HG03025 (cell line): Measurements from ENCODE around the gene PLXNB2.
"Not testable (repeated sequence)": the region's sequence is repeated elsewhere in the genome, so short reads cannot be mapped to it uniquely, and the experiment has no call there.

Experiments
- ATAC-seq: cut with Tn5 transposase; IDR thresholded peaks from one replicate; pipeline ENCODE4 v1.9.1; 2021; ENCODE audit warnings: mild to moderate bottlenecking, moderate library complexity; ENCODE audit not compliant: unreplicated experiment, low FRiP score

PLXNB2 gene

GRCh38 chr22:50306753-50307749 is at the start of gene PLXNB2:
TSS of gene PLXNB2 (minus strand) at chr22:50307646. CDS start at chr22:50290584, 17,062 bp downstream.
- no peak for ATAC-seq

GRCh38 chr22:50357222-50357621 is 49.8 kb upstream of the PLXNB2 start:
- no peak for ATAC-seq

GRCh38 chr22:50356186-50356585 is 48.7 kb upstream of the PLXNB2 start:
- no peak for ATAC-seq

- no peak for ATAC-seq
Measured at GRCh38 chr22:50348058-50348457, 40.6 kb upstream of the PLXNB2 start.

- no peak for ATAC-seq
Measured at GRCh38 chr22:50347157-50347556, 39.7 kb upstream of the PLXNB2 start.

GRCh38 chr22:50346470-50346869 is 39.0 kb upstream of the PLXNB2 start:
- no peak for ATAC-seq

GRCh38 chr22:50343541-50343935 is 36.1 kb upstream of the PLXNB2 start:
- ATAC-seq = no peak

- ATAC-seq = peak; percentile 73
Measured at GRCh38 chr22:50342651-50343540, 35.5 kb upstream of the PLXNB2 start, which contains the start of gene PPP6R2. TSS of gene PPP6R2 (plus strand) at chr22:50343327. CDS start at chr22:50393909, 50,582 bp downstream.

GRCh38 chr22:50341977-50342650 is 34.7 kb upstream of the PLXNB2 start:
- no peak for ATAC-seq

GRCh38 chr22:50339945-50340879 is 32.8 kb upstream of the PLXNB2 start:
- no peak for ATAC-seq

- ATAC-seq = no peak
Measured at GRCh38 chr22:50338860-50339462, 31.5 kb upstream of the PLXNB2 start.

- ATAC-seq = no peak
Measured at GRCh38 chr22:50338042-50338573, 30.7 kb upstream of the PLXNB2 start.

- ATAC-seq = no peak
Measured at GRCh38 chr22:50337262-50338041, 30.0 kb upstream of the PLXNB2 start.

- ATAC-seq = not testable (repeated sequence)
Measured at GRCh38 chr22:50334433-50334832, 27.0 kb upstream of the PLXNB2 start.

GRCh38 chr22:50329236-50329635 is 21.8 kb upstream of the PLXNB2 start:
- no peak for ATAC-seq

- ATAC-seq = no peak
Measured at GRCh38 chr22:50327711-50328019, 20.2 kb upstream of the PLXNB2 start.

GRCh38 chr22:50326956-50327710 is 19.7 kb upstream of the PLXNB2 start, which contains the start of gene DENND6B:
TSS of gene DENND6B (minus strand) at chr22:50327012. CDS start at chr22:50326988, 24 bp downstream.
- ATAC-seq = peak; percentile 72
